Measurements from ENCODE around the gene RAP1GAP.

Gene RAP1GAP

DNA sequence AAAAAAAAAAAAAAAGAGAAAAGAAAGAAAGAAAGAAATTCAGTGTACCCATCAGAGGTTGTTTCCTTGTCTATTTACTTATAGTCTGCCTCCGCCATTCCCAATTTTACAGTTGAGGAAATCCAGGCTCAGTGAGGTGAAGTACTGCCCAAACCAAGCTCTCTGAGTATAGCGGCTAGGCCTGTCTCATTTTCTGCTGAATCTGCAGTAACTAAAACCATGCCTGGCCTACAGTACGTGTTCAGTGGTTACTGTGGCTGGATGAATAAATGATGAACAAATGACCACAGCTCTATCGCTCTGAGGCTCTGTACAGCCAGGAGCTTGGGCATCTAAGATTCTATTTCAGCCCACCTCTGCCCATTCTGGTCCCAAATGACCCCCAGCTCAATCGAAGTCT, 24.3 kb downstream of the RAP1GAP start:
- no peak for DNase-seq
- Histone ChIP-seq H3F3A (ENCODE audit: insufficient read depth, low read length) (no peaks in the 10 kb centered on the region), H3K4me1 (ENCODE audit: low read length) (no peaks in the 10 kb centered on the region), H3K36me3 (replicated peaks; ENCODE audit: insufficient read depth, low read length) (no peaks in the 10 kb centered on the region), H3K4me2 (ENCODE audit: low read depth, low read length) (no peak overlapping the region), H3K27ac (ENCODE audit: low read length) (no peak overlapping the region), H3K9me2 (replicated peaks; ENCODE audit: insufficient read depth, low read length) (no peaks in the 10 kb centered on the region), H3K79me2 (ENCODE audit: low read length) (no peaks in the 10 kb centered on the region), H3K27me3 (replicated peaks; ENCODE audit: insufficient read depth, low read length) (peaks cover 42% of the 10 kb centered on the region), H2AFZ (ENCODE audit: low read length) (no peak overlapping the region), H3K9ac (ENCODE audit: low read length) (no peak overlapping the region), H3K9me3 (replicated peaks; ENCODE audit: insufficient read depth, low read length) (no peaks in the 10 kb centered on the region), H3K4me3 (ENCODE audit: low read length) (no peak overlapping the region), H4K20me1 (ENCODE audit: insufficient read depth, low read length) (no peaks in the 10 kb centered on the region)
- TF ChIP-seq EZH2phosphoT487 (IDR thresholded peaks at IDR 0.05; ENCODE audit: low read length), result no peak
- TF ChIP-seq EZH2 (optimal IDR thresholded peaks at IDR 0.05; ENCODE audit: low read depth, low read length), result no peak
- TF ChIP-seq, protein P1, sequence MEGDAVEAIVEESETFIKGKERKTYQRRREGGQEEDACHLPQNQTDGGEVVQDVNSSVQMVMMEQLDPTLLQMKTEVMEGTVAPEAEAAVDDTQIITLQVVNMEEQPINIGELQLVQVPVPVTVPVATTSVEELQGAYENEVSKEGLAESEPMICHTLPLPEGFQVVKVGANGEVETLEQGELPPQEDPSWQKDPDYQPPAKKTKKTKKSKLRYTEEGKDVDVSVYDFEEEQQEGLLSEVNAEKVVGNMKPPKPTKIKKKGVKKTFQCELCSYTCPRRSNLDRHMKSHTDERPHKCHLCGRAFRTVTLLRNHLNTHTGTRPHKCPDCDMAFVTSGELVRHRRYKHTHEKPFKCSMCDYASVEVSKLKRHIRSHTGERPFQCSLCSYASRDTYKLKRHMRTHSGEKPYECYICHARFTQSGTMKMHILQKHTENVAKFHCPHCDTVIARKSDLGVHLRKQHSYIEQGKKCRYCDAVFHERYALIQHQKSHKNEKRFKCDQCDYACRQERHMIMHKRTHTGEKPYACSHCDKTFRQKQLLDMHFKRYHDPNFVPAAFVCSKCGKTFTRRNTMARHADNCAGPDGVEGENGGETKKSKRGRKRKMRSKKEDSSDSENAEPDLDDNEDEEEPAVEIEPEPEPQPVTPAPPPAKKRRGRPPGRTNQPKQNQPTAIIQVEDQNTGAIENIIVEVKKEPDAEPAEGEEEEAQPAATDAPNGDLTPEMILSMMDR (IDR thresholded peaks at IDR 0.05; ENCODE audit: low read length), result no peak

DNA sequence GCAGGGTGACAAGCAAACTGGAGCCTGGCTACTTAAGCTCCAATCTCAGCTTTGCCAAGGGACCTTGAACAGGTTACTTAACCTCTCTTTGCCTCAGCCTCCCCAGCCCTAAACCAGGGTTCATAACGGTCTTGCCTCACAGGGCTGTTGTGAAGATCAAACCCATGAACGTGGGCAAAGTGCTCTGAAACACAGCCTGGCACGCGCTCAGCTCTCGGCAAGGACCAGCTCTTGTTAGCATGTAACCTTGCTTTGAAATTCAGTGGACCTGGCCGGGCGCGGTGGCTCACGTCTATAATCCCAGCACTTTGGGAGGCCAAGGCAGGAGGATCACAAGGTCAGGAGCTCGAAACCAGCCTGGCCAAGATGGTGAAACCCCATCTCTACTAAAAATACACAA, 24.8 kb downstream of the RAP1GAP start:
- Histone ChIP-seq H3K27me3 (replicated peaks; ENCODE audit: insufficient read depth, low read length) (peaks cover 40% of the 10 kb centered on the region), H3K27ac (ENCODE audit: low read length) (no peak overlapping the region), H3K4me2 (ENCODE audit: low read depth, low read length) (no peak overlapping the region), H3K79me2 (ENCODE audit: low read length) (no peaks in the 10 kb centered on the region), H3K4me1 (ENCODE audit: low read length) (no peaks in the 10 kb centered on the region), H3K4me3 (ENCODE audit: low read length) (no peak overlapping the region), H4K20me1 (ENCODE audit: insufficient read depth, low read length) (no peaks in the 10 kb centered on the region), H3F3A (ENCODE audit: insufficient read depth, low read length) (no peaks in the 10 kb centered on the region), H3K36me3 (replicated peaks; ENCODE audit: insufficient read depth, low read length) (no peaks in the 10 kb centered on the region), H3K9me2 (replicated peaks; ENCODE audit: insufficient read depth, low read length) (no peaks in the 10 kb centered on the region), H3K9me3 (replicated peaks; ENCODE audit: insufficient read depth, low read length) (no peaks in the 10 kb centered on the region), H3K9ac (ENCODE audit: low read length) (no peak overlapping the region), H2AFZ (ENCODE audit: low read length) (no peak overlapping the region)
- no peak for DNase-seq
- TF ChIP-seq, protein P1 (IDR thresholded peaks at IDR 0.05; ENCODE audit: low read length), result no peak
- TF ChIP-seq EZH2 (optimal IDR thresholded peaks at IDR 0.05; ENCODE audit: low read depth, low read length) (no peak), EZH2phosphoT487 (IDR thresholded peaks at IDR 0.05; ENCODE audit: low read length) (no peak)

DNA sequence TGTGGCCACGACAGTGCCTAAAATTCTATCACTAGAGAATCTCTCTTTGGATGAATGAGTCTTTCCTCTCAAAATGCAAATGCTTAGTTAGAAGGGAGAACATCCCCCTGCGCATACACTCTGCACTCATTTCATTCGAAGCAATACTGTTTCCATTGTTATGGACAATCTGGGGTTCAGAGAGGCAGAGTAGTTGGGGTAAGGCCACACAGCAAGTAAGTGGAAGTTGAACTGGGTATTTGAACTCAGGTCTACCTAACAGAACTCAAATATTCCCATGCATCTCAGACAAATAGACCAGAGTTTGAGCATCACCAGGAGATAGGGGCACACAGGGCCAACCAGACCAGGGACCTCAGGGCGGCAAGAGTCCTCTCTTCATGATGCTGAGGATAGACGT, 25.5 kb downstream of the RAP1GAP start:
- TF ChIP-seq EZH2phosphoT487 (IDR thresholded peaks at IDR 0.05; ENCODE audit: low read length) (no peak), EZH2 (optimal IDR thresholded peaks at IDR 0.05; ENCODE audit: low read depth, low read length) (no peak)
- TF ChIP-seq, protein P1 (IDR thresholded peaks at IDR 0.05; ENCODE audit: low read length), result no peak
- H4K20me1 ChIP-seq (ENCODE audit: insufficient read depth, low read length), result no peaks in the 10 kb centered on the region
- H3K27me3 ChIP-seq (replicated peaks; ENCODE audit: insufficient read depth, low read length), result peaks cover 46% of the 10 kb centered on the region
- no peak overlapping the region for H2AFZ ChIP-seq (ENCODE audit: low read length)
- no peaks in the 10 kb centered on the region for H3K9me3 ChIP-seq (replicated peaks; ENCODE audit: insufficient read depth, low read length)
- no peak overlapping the region for H3K9ac ChIP-seq (ENCODE audit: low read length)
- H3K27ac ChIP-seq (ENCODE audit: low read length), result no peak overlapping the region
- H3K4me3 ChIP-seq (ENCODE audit: low read length), result no peak overlapping the region
- H3K9me2 ChIP-seq (replicated peaks; ENCODE audit: insufficient read depth, low read length), result no peaks in the 10 kb centered on the region
- H3K36me3 ChIP-seq (replicated peaks; ENCODE audit: insufficient read depth, low read length), result no peaks in the 10 kb centered on the region
- H3F3A ChIP-seq (ENCODE audit: insufficient read depth, low read length), result no peaks in the 10 kb centered on the region
- no peak for DNase-seq
- no peaks in the 10 kb centered on the region for H3K4me1 ChIP-seq (ENCODE audit: low read length)
- no peaks in the 10 kb centered on the region for H3K79me2 ChIP-seq (ENCODE audit: low read length)
- no peak overlapping the region for H3K4me2 ChIP-seq (ENCODE audit: low read depth, low read length)

Measured in MM.1S (cell line).